ENCODE measurements around the gene HCFC1. TPM values are rescaled to one million over a fixed set of nuclear protein-coding genes. Genes with fewer than 3 reads are reported as not detected.

Gene HCFC1
- total and polyA plus RNA-seq, 9 of the 15 experiments (the other 6 are each of a cell fraction or from before 2014, with no cell fraction given), result 2.8 to 133 (median 17.1) TPM

DNA sequence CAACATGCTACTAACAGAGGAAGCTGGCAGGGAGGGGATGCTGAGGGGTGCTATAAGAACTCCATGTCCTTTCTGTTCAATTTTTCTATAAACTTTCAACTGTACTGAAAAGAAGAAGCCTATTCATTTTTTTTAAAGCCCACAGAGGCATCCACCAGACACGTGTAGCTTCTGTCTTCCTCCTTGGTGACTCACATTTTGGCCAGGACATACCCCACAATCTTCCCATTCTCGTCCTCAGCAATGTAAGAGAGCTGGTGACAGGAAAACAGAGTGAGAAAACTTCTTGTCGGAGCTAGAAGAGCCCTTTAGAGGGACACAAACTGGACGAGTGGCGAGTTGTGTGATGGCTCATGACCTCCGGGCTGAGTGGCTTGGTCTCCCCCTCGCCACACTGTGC, 37.9 kb downstream of the HCFC1 start:
- H4K20me1 ChIP-seq (replicated peaks; ENCODE audit: control insufficient read depth, insufficient read depth, low read length), result no peaks in the 10 kb centered on the region
- DNase-seq (ENCODE audit: extremely low read depth in 1 of 4, low spot score in 3 of 4), result no peak
- H3K27me3 ChIP-seq (ENCODE audit: control insufficient read depth in 2 of 2, insufficient read depth in 2 of 2, low read length in 2 of 2), result no peaks in the 10 kb centered on the region
- TF ChIP-seq SAP30 (IDR thresholded peaks at IDR 0.05; ENCODE audit: borderline replicate concordance, insufficient read depth, low read depth, low read length, poor library complexity, severe bottlenecking) (no peak), SLC30A9 (CRISPR knock-in tag; IDR thresholded peaks at IDR 0.05) (no peak), CBX3 (IDR thresholded peaks at IDR 0.05; ENCODE audit: borderline replicate concordance in 1 of 2, low read length in 2 of 2) (no peak), ARID2 (IDR thresholded peaks at IDR 0.05) (no peak), STAG1 (CRISPR knock-in tag; IDR thresholded peaks at IDR 0.05; ENCODE audit: borderline replicate concordance) (no peak), FOSL1 (tag; conservative IDR thresholded peaks at IDR 0.05) (0 out of 2 replicates have a peak, but pooled peaks have one; percentile 15), HOXB6 (CRISPR knock-in tag; IDR thresholded peaks at IDR 0.05; ENCODE audit: borderline replicate concordance) (no peak), POLR2AphosphoS5 (IDR thresholded peaks at IDR 0.05; ENCODE audit: control insufficient read depth, insufficient read depth, low read depth, low read length) (no peak), MNT (conservative IDR thresholded peaks at IDR 0.05) (0 out of 4 replicates have a peak, but pooled peaks of 1 of the 2 experiments have one; percentile 25), ZNF655 (CRISPR knock-in tag; IDR thresholded peaks at IDR 0.05) (no peak)
- peak overlapping the region; percentile 97 for H3K4me2 ChIP-seq (ENCODE audit: insufficient read depth, low read length)
- ChIA-PET CTCF (ENCODE audit: low intra/inter-chr PET ratio) (no interaction called here), POLR2A (interaction anchor here (0.7 kb wide), 1 partner anchor 26 kb away, joined by 3 read pairs; no protein-coding TSS in a partner anchor)
- H3K27ac ChIP-seq (ENCODE audit: extremely low read depth, low read depth, low read length), result peak overlapping the region; percentile 71; the same call in 2 of the 3 replicates
- H3K9me1 ChIP-seq (ENCODE audit: control insufficient read depth, insufficient read depth, low read length), result no peaks in the 10 kb centered on the region
- peaks cover 48% of the 10 kb centered on the region for H3K36me3 ChIP-seq (ENCODE audit: control insufficient read depth, insufficient read depth, low read length)
- intact Hi-C loops (cut with micrococcal nuclease) (no loop called here), in situ Hi-C loops (cut with MboI) (no loop called here)
- no peak for ATAC-seq
- H3K79me2 ChIP-seq (ENCODE audit: control insufficient read depth, insufficient read depth, low read length), result peaks cover 32% of the 10 kb centered on the region
- H3K4me1 ChIP-seq (replicated peaks in 1 of 2; ENCODE audit: control insufficient read depth in 2 of 2, insufficient read depth in 2 of 2, low read length in 2 of 2), result peaks cover 22 to 41% of the 10 kb centered on the region in 2 experiments; a peak in 4 of 5 replicates
- peak overlapping the region; percentile 97 for H3K4me3 ChIP-seq
- no peak for FAIRE-seq
- H3K9me3 ChIP-seq (replicated peaks; ENCODE audit: control insufficient read depth, insufficient read depth, low read depth, low read length), result no peaks in the 10 kb centered on the region
- H3K9ac ChIP-seq (ENCODE audit: insufficient read depth in 1 of 2, low read depth in 2 of 2, low read length in 2 of 2), result peak overlapping the region; percentile 86 to 99
- H2AFZ ChIP-seq (ENCODE audit: low read depth, low read length), result no peak overlapping the region
- WGBS (ENCODE audit: insufficient coverage, low coverage, missing lambda C conversion rate), result 3% methylated on average over 7 of the region's 7 CpGs
- BruUV-seq (replicated peaks), result TSS peak; percentile 46
